ENCODE measurements around the gene TANC1.

DNA sequence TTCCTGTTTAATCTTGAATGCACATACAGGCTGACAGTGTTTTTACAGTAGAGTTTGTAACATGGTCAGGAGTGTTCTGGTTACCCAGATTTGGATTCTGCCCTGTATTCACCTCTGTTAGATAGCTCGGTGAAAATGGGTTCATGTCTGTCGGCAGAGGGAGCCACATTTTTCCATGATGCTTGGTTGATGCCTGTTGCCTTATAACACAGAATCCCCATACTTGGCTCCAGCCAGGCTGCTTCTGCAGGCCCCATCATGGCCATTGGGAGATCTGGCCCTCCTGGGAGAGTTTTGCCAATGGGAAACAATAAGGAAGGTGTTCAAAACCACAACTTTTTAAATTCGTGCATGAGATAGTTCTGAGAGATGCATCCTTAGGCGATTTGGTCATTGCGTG, 240.0 kb downstream of the TANC1 start:
- TF ChIP-seq, protein P1, sequence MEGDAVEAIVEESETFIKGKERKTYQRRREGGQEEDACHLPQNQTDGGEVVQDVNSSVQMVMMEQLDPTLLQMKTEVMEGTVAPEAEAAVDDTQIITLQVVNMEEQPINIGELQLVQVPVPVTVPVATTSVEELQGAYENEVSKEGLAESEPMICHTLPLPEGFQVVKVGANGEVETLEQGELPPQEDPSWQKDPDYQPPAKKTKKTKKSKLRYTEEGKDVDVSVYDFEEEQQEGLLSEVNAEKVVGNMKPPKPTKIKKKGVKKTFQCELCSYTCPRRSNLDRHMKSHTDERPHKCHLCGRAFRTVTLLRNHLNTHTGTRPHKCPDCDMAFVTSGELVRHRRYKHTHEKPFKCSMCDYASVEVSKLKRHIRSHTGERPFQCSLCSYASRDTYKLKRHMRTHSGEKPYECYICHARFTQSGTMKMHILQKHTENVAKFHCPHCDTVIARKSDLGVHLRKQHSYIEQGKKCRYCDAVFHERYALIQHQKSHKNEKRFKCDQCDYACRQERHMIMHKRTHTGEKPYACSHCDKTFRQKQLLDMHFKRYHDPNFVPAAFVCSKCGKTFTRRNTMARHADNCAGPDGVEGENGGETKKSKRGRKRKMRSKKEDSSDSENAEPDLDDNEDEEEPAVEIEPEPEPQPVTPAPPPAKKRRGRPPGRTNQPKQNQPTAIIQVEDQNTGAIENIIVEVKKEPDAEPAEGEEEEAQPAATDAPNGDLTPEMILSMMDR (conservative IDR thresholded peaks at IDR 0.05 in 1 of 2, IDR thresholded peaks at IDR 0.05 in 1 of 2; ENCODE audit: extremely low read depth in 1 of 2, insufficient read depth in 1 of 2, low read depth in 1 of 2, low read length in 2 of 2), result no peak
- no peak for TF ChIP-seq EZH2 (IDR thresholded peaks at IDR 0.05; ENCODE audit: borderline replicate concordance, low read length)
